Trophoblast cell (in vitro differentiated cells and primary cell): ENCODE measurements around the gene B4GALNT4.

Source experiments
- DNase-seq, 2 donors: peaks; one replicate each; pipeline ENCODE4 v3.0.0-alpha.2; 2016
- H2AFZ ChIP-seq: 2 replicates; pipeline ENCODE4 v1.6.1; 2013; ENCODE audit warnings: low read length, moderate library complexity, mild to moderate bottlenecking; ENCODE audit not compliant: insufficient read depth, poor library complexity
- H2AK5ac ChIP-seq: 2 replicates; pipeline ENCODE4 v1.6.1; 2013; ENCODE audit warnings: mild to moderate bottlenecking, low read length
- H2BK120ac ChIP-seq: 2 replicates; pipeline ENCODE4 v1.6.1; 2013; ENCODE audit warnings: low read length, mild to moderate bottlenecking, moderate library complexity; ENCODE audit not compliant: insufficient read depth, poor library complexity
- H2BK12ac ChIP-seq: 2 replicates; pipeline ENCODE4 v1.6.1; 2013; ENCODE audit warnings: mild to moderate bottlenecking, low read length, moderate library complexity
- H2BK5ac ChIP-seq: 2 replicates; pipeline ENCODE4 v1.6.1; 2013; ENCODE audit warnings: low read length, low read depth, moderate library complexity, mild to moderate bottlenecking; ENCODE audit not compliant: poor library complexity
- H3K14ac ChIP-seq: 2 replicates; pipeline ENCODE4 v1.6.1; 2013; ENCODE audit warnings: mild to moderate bottlenecking, low read length
- H3K18ac ChIP-seq: 2 replicates; pipeline ENCODE4 v1.6.1; 2013; ENCODE audit warnings: mild to moderate bottlenecking, low read length
- H3K23ac ChIP-seq: 2 replicates; pipeline ENCODE4 v1.6.1; 2013; ENCODE audit warnings: low read length
- H3K27ac ChIP-seq: 2 replicates; pipeline ENCODE4 v1.5.1; 2013; ENCODE audit warnings: low read depth, mild to moderate bottlenecking, inconsistent platforms, low read length, moderate library complexity
- H3K27me3 ChIP-seq: 2 replicates; pipeline ENCODE4 v1.6.1; 2013; ENCODE audit warnings: inconsistent platforms, mild to moderate bottlenecking, low read length, moderate library complexity; ENCODE audit not compliant: insufficient read depth
- H3K36me3 ChIP-seq, 2 experiments: 1 replicate in 1 of 2; 2 replicates in 1 of 2; pipeline ENCODE4 v1.6.1; 2013; ENCODE audit warnings: low read length in 2 of 2, mild to moderate bottlenecking in 2 of 2, moderate library complexity in 1 of 2; ENCODE audit not compliant: insufficient read depth in 2 of 2, control insufficient read depth in 1 of 2
- H3K4ac ChIP-seq: 2 replicates; pipeline ENCODE4 v1.6.1; 2013; ENCODE audit warnings: low read depth, mild to moderate bottlenecking, low read length, moderate library complexity
- H3K4me1 ChIP-seq, 2 experiments: 1 replicate in 1 of 2; 2 replicates in 1 of 2; pipeline ENCODE4 v1.6.1; 2013; ENCODE audit warnings: low read length in 2 of 2, mild to moderate bottlenecking in 2 of 2, moderate library complexity in 1 of 2; ENCODE audit not compliant: insufficient read depth in 2 of 2, control insufficient read depth in 1 of 2
- H3K4me2 ChIP-seq: 2 replicates; pipeline ENCODE4 v1.6.1; 2013; ENCODE audit warnings: inconsistent platforms, mild to moderate bottlenecking, low read length, moderate library complexity
- H3K4me3 ChIP-seq: 2 replicates; pipeline ENCODE4 v1.5.1; 2013; ENCODE audit warnings: mild to moderate bottlenecking, low read depth, low read length, inconsistent platforms
- H3K79me1 ChIP-seq: one replicate; pipeline ENCODE4 v1.6.1; 2013; ENCODE audit warnings: low read length
- H3K79me2 ChIP-seq: 2 replicates; pipeline ENCODE4 v1.6.1; 2013; ENCODE audit warnings: low read length, mild to moderate bottlenecking; ENCODE audit not compliant: control insufficient read depth, insufficient read depth, poor library complexity
- H3K9ac ChIP-seq: 2 replicates; pipeline ENCODE4 v1.6.1; 2013; ENCODE audit warnings: mild to moderate bottlenecking, low read length
- H3K9me3 ChIP-seq: 2 replicates; pipeline ENCODE4 v1.6.1; 2013; ENCODE audit warnings: low read depth, mild to moderate bottlenecking, control low read depth, inconsistent platforms, low read length; ENCODE audit not compliant: insufficient read depth
- H4K12ac ChIP-seq: 2 replicates; pipeline ENCODE4 v1.6.1; 2013; ENCODE audit warnings: low read depth, mild to moderate bottlenecking, low read length, moderate library complexity
- H4K8ac ChIP-seq: 2 replicates; pipeline ENCODE4 v1.6.1; 2013; ENCODE audit warnings: low read depth, mild to moderate bottlenecking, low read length, moderate library complexity
- H4K91ac ChIP-seq: one replicate; pipeline ENCODE4 v1.6.1; 2013; ENCODE audit warnings: low read depth, mild to moderate bottlenecking, low read length, moderate library complexity
- WGBS: extraction: QIAGEN DNeasy Blood & Tissue Kit; methylation state at CpG from one replicate; pipeline ENCODE4 v1.1.7; 2013; ENCODE audit warnings: missing lambda C conversion rate; ENCODE audit not compliant: insufficient read length, insufficient coverage; ENCODE audit errors: extremely low coverage; 5-methylcytosine and 5-hydroxymethylcytosine counted together

B4GALNT4 gene

DNA sequence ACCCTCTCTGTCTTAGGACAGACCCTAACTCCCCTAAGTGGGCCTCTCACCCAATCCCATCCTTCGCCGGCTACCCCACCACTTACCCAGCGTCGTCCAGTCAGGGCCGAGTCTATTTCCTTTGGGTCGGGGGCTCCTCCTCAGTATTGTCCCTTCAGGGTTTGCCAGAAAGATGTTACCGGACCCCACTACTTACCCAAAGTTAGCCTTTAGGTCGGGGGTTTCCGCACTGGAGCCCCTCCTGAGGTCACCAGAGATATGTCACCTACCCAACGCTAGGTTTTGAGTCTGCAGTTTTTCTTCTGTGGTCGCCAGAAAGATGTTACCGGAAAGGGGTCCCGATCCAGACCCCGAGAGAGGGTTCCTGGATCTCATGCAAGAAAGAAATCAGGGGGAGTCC lies 17.9 kb upstream of the B4GALNT4 start:
- H3K9me3 ChIP-seq: peaks cover 3% of the 10 kb centered on the region
- H3K4me1 ChIP-seq: peaks cover 7 to 16% of the 10 kb centered on the region in 2 experiments
- no peak overlapping the region for H3K23ac ChIP-seq
- no peak overlapping the region for H3K4me2 ChIP-seq
- peaks cover 6% of the 10 kb centered on the region for H3K79me2 ChIP-seq
- no peaks in the 10 kb centered on the region for H3K27me3 ChIP-seq
- DNase-seq: no peak
- WGBS: no CpG with 5 or more reads among the region's 14 CpGs
- H4K91ac ChIP-seq: peak overlapping the region; percentile 8
- no peak overlapping the region for H3K9ac ChIP-seq
- no peak overlapping the region for H4K12ac ChIP-seq
- no peak overlapping the region for H2BK5ac ChIP-seq
- no peak overlapping the region for H3K4ac ChIP-seq
- no peak overlapping the region for H4K8ac ChIP-seq
- peak overlapping the region; percentile 3 for H2BK12ac ChIP-seq
- H2AFZ ChIP-seq: no peak overlapping the region
- H3K4me3 ChIP-seq: no peak overlapping the region
- H3K14ac ChIP-seq: no peak overlapping the region
- no peak overlapping the region for H2AK5ac ChIP-seq
- H3K36me3 ChIP-seq: no peaks in the 10 kb centered on the region
- H2BK120ac ChIP-seq: no peak overlapping the region
- no peak overlapping the region for H3K18ac ChIP-seq
- peaks cover 10% of the 10 kb centered on the region for H3K79me1 ChIP-seq
- no peak overlapping the region for H3K27ac ChIP-seq

DNA sequence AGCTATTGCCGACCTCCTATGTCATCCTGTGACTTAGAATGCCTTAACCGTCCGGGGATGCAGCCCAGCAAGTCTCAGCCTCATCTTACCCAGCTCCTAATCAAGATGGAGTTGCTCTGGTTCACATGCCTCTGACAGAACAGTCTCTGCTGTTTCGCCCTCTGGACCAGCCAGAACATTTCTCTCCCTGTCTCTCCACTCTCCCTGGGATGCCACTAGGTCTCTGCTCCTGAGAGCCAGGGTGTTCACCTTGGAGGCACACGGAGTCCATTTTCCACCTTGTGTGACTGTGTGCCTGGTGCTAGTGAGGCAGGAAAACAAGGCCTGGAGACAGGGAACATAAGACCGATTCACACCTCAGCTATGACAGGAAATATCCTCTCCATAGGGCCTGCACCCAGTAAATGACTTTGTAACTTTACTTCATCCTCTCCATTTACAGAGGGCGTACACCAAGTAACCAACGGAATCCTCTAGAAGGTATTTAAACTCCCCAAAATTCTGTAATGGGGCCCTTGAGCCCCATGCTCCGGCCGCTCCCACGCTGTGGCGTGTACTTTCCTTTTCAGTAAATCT lies 16.8 kb upstream of the B4GALNT4 start:
- Histone ChIP-seq H2AK5ac (peak overlapping the region; percentile 91), H2AFZ (no peak overlapping the region), H4K91ac (peak overlapping the region; percentile 16), H3K9ac (no peak overlapping the region), H3K36me3 (no peaks in the 10 kb centered on the region), H3K79me2 (peaks cover 6% of the 10 kb centered on the region), H3K14ac (no peak overlapping the region), H2BK5ac (no peak overlapping the region), H3K4ac (no peak overlapping the region), H4K12ac (no peak overlapping the region), H2BK12ac (peak overlapping the region; percentile 2), H4K8ac (no peak overlapping the region), H3K9me3 (peaks cover 14% of the 10 kb centered on the region), H3K18ac (no peak overlapping the region), H3K4me1 (peaks cover 7 to 16% of the 10 kb centered on the region in 2 experiments), H2BK120ac (no peak overlapping the region), H3K27me3 (no peaks in the 10 kb centered on the region), H3K79me1 (peaks cover 10% of the 10 kb centered on the region), H3K4me2 (no peak overlapping the region), H3K27ac (no peak overlapping the region), H3K23ac (no peak overlapping the region), H3K4me3 (no peak overlapping the region)
- DNase-seq: no peak
- WGBS: no CpG with 5 or more reads among the region's 12 CpGs

DNA sequence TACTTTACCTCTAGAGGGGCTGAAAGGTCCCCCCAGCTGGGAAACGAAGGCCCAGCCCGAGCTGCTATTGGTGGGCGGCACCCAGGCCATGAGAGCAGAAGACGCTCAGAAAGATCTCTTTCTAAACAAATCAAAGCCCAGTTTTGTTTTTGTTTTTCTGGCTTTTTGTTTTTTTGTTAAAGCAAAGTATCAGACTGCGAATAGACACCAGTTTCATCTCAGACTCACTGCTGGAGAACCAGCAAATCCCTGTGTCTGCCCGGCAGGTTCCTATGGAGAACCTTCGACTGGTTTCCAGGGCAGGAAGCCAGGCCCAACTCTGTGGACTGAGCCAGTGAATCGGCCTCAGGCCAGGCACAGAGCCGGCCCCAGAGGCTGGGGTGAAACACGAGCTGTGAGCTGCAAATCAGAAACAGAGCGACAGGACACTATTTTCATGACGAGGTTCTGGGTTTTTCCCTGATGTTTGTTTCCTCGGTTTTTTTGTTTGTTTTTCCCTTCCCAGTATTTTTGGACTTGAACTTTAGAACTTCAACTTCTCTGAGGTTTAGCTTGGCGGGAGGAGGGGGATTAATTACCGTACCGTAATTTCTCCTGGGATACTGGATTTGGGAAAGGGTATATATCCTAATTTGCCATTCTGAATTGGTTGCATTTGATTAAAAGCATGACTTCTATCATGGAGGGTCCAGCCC lies 16.0 kb upstream of the B4GALNT4 start:
- WGBS: no CpG with 5 or more reads among the region's 16 CpGs
- Histone ChIP-seq H2BK120ac (no peak overlapping the region), H3K14ac (no peak overlapping the region), H3K4me1 (peaks cover 7 to 16% of the 10 kb centered on the region in 2 experiments), H2BK5ac (no peak overlapping the region), H4K8ac (peak overlapping the region; percentile 30), H2BK12ac (no peak overlapping the region), H3K79me1 (peaks cover 10% of the 10 kb centered on the region), H4K12ac (no peak overlapping the region), H3K9me3 (peaks cover 18% of the 10 kb centered on the region), H2AFZ (no peak overlapping the region), H3K27ac (no peak overlapping the region), H3K4me3 (no peak overlapping the region), H3K79me2 (peaks cover 6% of the 10 kb centered on the region), H3K4ac (no peak overlapping the region), H4K91ac (no peak overlapping the region), H3K9ac (no peak overlapping the region), H3K4me2 (no peak overlapping the region), H3K18ac (no peak overlapping the region), H3K27me3 (no peaks in the 10 kb centered on the region), H3K36me3 (no peaks in the 10 kb centered on the region), H2AK5ac (no peak overlapping the region), H3K23ac (no peak overlapping the region)
- no peak for DNase-seq

DNA sequence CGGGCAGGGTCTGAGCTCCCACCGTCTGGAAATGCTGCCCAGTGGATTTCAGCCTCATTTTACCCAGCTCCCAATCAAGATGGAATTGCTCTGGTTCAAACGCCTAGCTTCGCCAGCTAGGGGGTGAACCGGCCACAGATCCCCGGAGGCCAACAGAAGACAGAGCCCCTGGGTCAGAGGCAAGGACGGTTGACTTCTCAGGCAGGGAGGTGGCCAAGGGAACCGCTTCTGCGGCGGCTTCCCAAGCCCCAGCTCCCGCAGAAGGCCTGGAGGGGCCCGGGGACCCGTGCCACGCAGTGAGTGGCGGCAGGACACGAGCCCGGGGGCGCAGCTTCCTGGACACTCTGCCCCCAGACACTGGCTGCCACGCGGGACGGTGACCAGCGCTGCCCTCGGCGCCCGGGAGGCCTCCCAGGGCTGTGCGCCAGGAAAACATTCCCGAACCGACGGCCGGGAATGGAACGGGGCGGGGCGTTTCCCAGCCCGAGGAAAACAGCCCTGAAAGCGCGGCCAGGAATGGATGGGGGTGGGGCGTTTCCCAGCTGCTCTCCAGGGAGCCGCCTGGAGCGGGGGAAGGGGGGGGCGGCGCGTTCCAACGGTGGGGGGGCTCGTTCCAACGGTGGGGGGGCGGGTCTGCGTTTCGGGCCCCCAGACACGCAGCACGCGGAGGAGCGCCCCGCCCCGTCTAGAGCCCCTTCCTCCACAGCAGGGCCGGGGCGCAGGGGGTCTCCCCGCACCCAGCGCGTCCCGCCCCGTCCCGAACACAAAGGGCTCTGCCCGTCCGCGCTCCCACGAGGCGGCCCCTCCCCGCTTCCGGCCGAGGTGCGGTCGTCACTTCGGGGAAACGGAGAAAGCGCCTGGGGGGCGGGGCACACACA lies 13.5 kb upstream of the B4GALNT4 start:
- Histone ChIP-seq H3K27me3 (no peaks in the 10 kb centered on the region), H3K36me3 (no peaks in the 10 kb centered on the region), H3K4me3 (peak overlapping the region; percentile 60), H2BK5ac (peak overlapping the region; percentile 99), H3K9ac (peak overlapping the region; percentile 81), H2AFZ (peak overlapping the region; percentile 96), H2AK5ac (peak overlapping the region; percentile 95), H2BK120ac (peak overlapping the region; percentile 99), H3K4me2 (peak overlapping the region; percentile 73), H3K18ac (peak overlapping the region; percentile 99), H3K79me2 (peaks cover 6% of the 10 kb centered on the region), H4K12ac (peak overlapping the region; percentile 99), H2BK12ac (peak overlapping the region; percentile 85), H3K23ac (no peak overlapping the region), H3K79me1 (peaks cover 10% of the 10 kb centered on the region), H3K27ac (peak overlapping the region; percentile 100), H4K91ac (peak overlapping the region; percentile 99), H3K4ac (peak overlapping the region; percentile 90), H3K4me1 (peaks cover 7 to 12% of the 10 kb centered on the region in 2 experiments), H3K14ac (peak overlapping the region; percentile 98), H4K8ac (peak overlapping the region; percentile 99), H3K9me3 (peaks cover 25% of the 10 kb centered on the region)
- DNase-seq: peak; percentile 86 to 95
- WGBS: no CpG with 5 or more reads among the region's 76 CpGs
